ENCODE data around the gene CLCNKA.

CLCNKA gene

GRCh38 chr1:16011936-16012589 lies 9.8 kb upstream of the CLCNKA start:
- TF ChIP-seq CTCF (IDR thresholded peaks at IDR 0.05), result no peak

DNA sequence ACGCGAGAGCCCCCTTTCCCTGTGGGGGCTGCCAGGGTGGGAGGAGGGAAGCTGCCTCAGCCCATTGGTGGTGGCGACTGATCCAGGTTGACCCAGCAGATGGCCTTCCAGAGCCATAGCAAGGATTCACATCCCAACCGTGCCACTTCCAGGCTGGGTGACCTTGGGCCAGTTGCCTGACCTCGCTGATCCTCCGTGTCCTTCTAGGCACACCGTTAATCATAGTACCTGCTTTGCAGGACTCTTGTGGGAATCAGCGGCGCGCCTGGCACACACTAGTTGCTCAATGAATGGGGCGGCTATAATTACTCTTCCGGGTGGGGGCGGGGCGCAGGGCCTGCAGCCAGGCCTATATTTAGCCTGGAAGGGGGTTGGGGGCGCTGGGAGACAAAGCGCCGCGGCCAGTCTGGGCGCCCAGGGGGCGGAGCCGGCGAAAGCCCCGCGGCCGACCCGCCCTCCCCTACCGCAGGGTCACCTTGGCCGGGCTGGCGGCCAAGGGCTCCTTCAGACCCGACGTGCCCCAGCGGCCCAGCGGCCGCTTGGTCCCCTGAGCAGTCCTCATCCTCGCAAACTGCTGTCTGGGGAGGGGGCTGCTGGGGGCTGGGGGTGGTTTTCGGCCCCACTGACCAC lies 9.1 kb upstream of the CLCNKA start:
- no peak for TF ChIP-seq CTCF (IDR thresholded peaks at IDR 0.05)

DNA sequence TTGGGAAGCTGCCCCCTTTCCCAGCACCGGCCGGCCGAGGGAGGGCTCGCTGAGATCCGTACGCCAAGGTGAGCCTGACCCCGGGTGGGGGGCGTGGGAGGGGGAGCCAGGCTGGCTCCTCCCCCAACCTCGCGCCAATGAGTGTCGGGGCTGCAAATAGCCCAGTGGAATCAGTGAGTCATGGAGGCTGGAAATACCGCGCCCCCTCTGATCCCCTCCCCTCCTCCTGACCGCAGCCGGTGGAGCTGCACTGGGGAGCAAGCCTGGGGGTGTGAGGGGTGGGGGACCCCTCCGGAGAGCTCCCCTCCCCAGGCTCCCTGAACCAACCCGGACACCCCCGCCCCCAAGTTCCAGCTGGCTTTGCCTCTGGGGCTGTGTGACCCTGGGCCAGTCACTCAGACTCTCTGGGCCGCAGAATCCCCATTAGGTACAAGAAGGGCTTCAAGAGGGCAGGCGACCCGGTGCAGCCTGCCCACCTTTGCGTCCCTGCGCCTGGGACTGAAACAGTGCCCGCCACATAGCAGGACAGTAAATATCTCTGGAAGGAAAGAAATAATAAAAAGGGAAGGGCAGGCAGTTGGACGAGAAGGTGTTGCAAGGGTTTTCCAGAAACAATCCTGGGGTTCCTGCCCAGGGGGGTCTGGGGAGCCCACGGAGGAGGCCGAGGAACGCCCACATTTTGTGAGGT lies 8.5 kb upstream of the CLCNKA start:
- no peak for TF ChIP-seq CTCF (IDR thresholded peaks at IDR 0.05)

GRCh38 chr1:16013908-16014258 lies 8.0 kb upstream of the CLCNKA start:
- no peak for TF ChIP-seq CTCF (IDR thresholded peaks at IDR 0.05)

- TF ChIP-seq CTCF (IDR thresholded peaks at IDR 0.05), result no peak
Observed at GRCh38 chr1:16014509-16015482, 7.0 kb upstream of the CLCNKA start.

- no peak for TF ChIP-seq CTCF (IDR thresholded peaks at IDR 0.05)
Observed at GRCh38 chr1:16015491-16015890, 6.3 kb upstream of the CLCNKA start.

Measured in LNCAP (cell line).